ENCODE measurements around the gene TBC1D1. TPM values are rescaled to one million over a fixed set of nuclear protein-coding genes. Genes with fewer than 3 reads are reported as not detected.

Gene TBC1D1
- total RNA-seq, 1 experiment from 2014 or later: 56.0 TPM

DNA sequence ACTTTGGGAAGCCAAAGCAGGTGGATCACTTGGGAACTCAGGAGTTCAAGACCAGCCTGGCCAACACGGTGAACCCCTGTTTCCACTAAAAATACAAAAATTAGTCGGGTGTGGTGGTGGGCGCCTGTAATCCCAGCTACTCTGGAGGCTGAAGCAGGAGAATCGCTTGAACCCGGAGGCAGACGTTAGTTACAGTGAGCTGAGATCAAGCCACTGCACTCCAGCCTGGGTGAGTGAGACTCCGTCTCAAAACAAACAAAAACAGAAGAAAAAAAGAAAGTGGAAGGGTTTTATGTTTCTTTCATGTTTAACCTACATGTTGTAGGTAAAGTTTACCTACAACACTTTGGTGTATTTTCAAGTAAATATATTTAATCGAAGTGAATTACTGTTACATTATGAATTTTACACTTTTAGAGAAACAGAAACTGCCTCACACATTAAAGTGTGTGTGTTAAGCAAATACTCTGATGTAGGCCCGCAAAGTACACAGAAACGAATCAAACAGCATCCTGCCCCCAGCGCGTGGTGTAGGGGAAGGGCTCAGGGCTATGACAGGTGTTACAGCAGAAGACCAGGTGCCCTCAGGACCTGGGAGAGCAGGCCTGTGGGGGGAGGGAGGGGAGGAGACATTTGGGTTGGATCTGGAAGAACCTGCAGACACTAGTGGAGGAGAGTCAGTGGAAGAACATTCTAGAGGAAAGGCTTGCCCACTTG is 108.3 kb downstream of the TBC1D1 start:
- TF ChIP-seq, protein P1, sequence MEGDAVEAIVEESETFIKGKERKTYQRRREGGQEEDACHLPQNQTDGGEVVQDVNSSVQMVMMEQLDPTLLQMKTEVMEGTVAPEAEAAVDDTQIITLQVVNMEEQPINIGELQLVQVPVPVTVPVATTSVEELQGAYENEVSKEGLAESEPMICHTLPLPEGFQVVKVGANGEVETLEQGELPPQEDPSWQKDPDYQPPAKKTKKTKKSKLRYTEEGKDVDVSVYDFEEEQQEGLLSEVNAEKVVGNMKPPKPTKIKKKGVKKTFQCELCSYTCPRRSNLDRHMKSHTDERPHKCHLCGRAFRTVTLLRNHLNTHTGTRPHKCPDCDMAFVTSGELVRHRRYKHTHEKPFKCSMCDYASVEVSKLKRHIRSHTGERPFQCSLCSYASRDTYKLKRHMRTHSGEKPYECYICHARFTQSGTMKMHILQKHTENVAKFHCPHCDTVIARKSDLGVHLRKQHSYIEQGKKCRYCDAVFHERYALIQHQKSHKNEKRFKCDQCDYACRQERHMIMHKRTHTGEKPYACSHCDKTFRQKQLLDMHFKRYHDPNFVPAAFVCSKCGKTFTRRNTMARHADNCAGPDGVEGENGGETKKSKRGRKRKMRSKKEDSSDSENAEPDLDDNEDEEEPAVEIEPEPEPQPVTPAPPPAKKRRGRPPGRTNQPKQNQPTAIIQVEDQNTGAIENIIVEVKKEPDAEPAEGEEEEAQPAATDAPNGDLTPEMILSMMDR (IDR thresholded peaks at IDR 0.05): no peak
- no peak for TF ChIP-seq SIN3A (IDR thresholded peaks at IDR 0.05; ENCODE audit: borderline replicate concordance, insufficient read depth, low read depth, low read length)
- TF ChIP-seq, protein P2, sequence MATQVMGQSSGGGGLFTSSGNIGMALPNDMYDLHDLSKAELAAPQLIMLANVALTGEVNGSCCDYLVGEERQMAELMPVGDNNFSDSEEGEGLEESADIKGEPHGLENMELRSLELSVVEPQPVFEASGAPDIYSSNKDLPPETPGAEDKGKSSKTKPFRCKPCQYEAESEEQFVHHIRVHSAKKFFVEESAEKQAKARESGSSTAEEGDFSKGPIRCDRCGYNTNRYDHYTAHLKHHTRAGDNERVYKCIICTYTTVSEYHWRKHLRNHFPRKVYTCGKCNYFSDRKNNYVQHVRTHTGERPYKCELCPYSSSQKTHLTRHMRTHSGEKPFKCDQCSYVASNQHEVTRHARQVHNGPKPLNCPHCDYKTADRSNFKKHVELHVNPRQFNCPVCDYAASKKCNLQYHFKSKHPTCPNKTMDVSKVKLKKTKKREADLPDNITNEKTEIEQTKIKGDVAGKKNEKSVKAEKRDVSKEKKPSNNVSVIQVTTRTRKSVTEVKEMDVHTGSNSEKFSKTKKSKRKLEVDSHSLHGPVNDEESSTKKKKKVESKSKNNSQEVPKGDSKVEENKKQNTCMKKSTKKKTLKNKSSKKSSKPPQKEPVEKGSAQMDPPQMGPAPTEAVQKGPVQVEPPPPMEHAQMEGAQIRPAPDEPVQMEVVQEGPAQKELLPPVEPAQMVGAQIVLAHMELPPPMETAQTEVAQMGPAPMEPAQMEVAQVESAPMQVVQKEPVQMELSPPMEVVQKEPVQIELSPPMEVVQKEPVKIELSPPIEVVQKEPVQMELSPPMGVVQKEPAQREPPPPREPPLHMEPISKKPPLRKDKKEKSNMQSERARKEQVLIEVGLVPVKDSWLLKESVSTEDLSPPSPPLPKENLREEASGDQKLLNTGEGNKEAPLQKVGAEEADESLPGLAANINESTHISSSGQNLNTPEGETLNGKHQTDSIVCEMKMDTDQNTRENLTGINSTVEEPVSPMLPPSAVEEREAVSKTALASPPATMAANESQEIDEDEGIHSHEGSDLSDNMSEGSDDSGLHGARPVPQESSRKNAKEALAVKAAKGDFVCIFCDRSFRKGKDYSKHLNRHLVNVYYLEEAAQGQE (IDR thresholded peaks at IDR 0.05; ENCODE audit: insufficient read depth in 1 of 2, low read depth in 2 of 2, low read length in 1 of 2): no peak
- no peak for TF ChIP-seq POLR2AphosphoS5 (IDR thresholded peaks at IDR 0.05; ENCODE audit: low read depth, low read length)
- Histone ChIP-seq H3K36me3 (ENCODE audit: control insufficient read depth, insufficient read depth, low read length) (no peaks in the 10 kb centered on the region), H3K27ac (ENCODE audit: low read length) (no peak overlapping the region), H3K27me3 (ENCODE audit: control insufficient read depth, insufficient read depth, low read length) (no peaks in the 10 kb centered on the region), H3K4me3 (ENCODE audit: low read depth in 2 of 2, low read length in 2 of 2) (no peak overlapping the region), H3K9me3 (ENCODE audit: control insufficient read depth, insufficient read depth, low read depth, low read length) (no peaks in the 10 kb centered on the region), H3K4me1 (ENCODE audit: control insufficient read depth, insufficient read depth, low read length) (no peaks in the 10 kb centered on the region)
- no peak for ATAC-seq
- POLR2A ChIA-PET: no interaction called here
- in situ Hi-C loops (cut with HindIII; ENCODE audit: low pct_unique_long_range_greater_than_20kb, low sequenced_read_pairs) (no loop called here), intact Hi-C loops (cut with micrococcal nuclease; ENCODE audit: unreplicated experiment) (no loop called here)
- DNase-seq (ENCODE audit: low read depth, low spot score): no peak
- no TSS peak for BruUV-seq (replicated peaks)
- CTCF ChIA-PET: no interaction called here

DNA sequence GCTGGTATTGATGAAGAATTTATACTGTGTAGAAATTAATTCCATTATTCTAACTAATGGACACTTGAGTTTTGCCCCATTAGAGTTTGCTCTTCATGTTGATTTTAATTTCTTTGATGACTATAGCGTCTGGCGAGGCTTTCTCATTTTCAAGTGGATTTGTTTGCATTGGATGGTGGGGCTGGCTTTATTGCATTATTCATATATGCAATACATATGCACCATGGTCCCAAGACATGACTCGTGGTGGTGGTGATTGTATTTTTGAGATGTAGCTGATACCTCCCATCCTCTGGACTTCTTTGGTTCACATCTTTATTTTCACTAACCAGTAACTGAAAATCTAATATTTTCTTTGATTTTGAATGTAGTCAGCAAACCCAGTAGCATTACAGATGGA is 109.1 kb downstream of the TBC1D1 start:
- no peak overlapping the region for H3K27ac ChIP-seq (ENCODE audit: low read length)
- POLR2A ChIA-PET: no interaction called here
- TF ChIP-seq, protein P2 (IDR thresholded peaks at IDR 0.05; ENCODE audit: insufficient read depth in 1 of 2, low read depth in 2 of 2, low read length in 1 of 2): no peak
- TF ChIP-seq POLR2AphosphoS5 (IDR thresholded peaks at IDR 0.05; ENCODE audit: low read depth, low read length): no peak
- no peak for TF ChIP-seq SIN3A (IDR thresholded peaks at IDR 0.05; ENCODE audit: borderline replicate concordance, insufficient read depth, low read depth, low read length)
- TF ChIP-seq TCF7L2 (IDR thresholded peaks at IDR 0.05; ENCODE audit: low read depth, low read length): no peak
- TF ChIP-seq, protein P1 (IDR thresholded peaks at IDR 0.05): no peak
- no peaks in the 10 kb centered on the region for H3K36me3 ChIP-seq (ENCODE audit: control insufficient read depth, insufficient read depth, low read length)
- H3K9me3 ChIP-seq (ENCODE audit: control insufficient read depth, insufficient read depth, low read depth, low read length): no peaks in the 10 kb centered on the region
- H3K4me1 ChIP-seq (ENCODE audit: control insufficient read depth, insufficient read depth, low read length): no peaks in the 10 kb centered on the region
- CTCF ChIA-PET: no interaction called here
- no peaks in the 10 kb centered on the region for H3K27me3 ChIP-seq (ENCODE audit: control insufficient read depth, insufficient read depth, low read length)
- intact Hi-C loops (cut with micrococcal nuclease; ENCODE audit: unreplicated experiment): no loop called here
- BruUV-seq (replicated peaks): no TSS peak
- ATAC-seq (no peak), DNase-seq (ENCODE audit: low read depth, low spot score) (no peak)
- H3K4me3 ChIP-seq (ENCODE audit: low read depth in 2 of 2, low read length in 2 of 2): no peak overlapping the region
- in situ Hi-C loops (cut with HindIII; ENCODE audit: low pct_unique_long_range_greater_than_20kb, low sequenced_read_pairs): no loop called here
